HG02759 (cell line): ENCODE measurements around the gene PPBP.
"Not testable (repeated sequence)": the region's sequence is repeated elsewhere in the genome, so short reads cannot be mapped to it uniquely, and the experiment has no call there.

Experiments
- ATAC-seq: cut with Tn5 transposase; IDR thresholded peaks from one replicate; pipeline ENCODE4 v1.9.1; 2021; ENCODE audit warnings: mild to moderate bottlenecking, moderate library complexity; ENCODE audit not compliant: unreplicated experiment

Gene PPBP

GRCh38 chr4:73998040-73999011 lies 10.3 kb upstream of the PPBP start, which contains the start of gene CXCL5:
CXCL5 (minus strand) TSS chr4:73998677; CDS start chr4:73998581, 96 bp downstream.
- no peak for ATAC-seq

- no peak for ATAC-seq
Observed at GRCh38 chr4:73992050-73992449, 4.1 kb upstream of the PPBP start.

- ATAC-seq, result no peak
Observed at GRCh38 chr4:73991742-73992000, 3.7 kb upstream of the PPBP start.

DNA sequence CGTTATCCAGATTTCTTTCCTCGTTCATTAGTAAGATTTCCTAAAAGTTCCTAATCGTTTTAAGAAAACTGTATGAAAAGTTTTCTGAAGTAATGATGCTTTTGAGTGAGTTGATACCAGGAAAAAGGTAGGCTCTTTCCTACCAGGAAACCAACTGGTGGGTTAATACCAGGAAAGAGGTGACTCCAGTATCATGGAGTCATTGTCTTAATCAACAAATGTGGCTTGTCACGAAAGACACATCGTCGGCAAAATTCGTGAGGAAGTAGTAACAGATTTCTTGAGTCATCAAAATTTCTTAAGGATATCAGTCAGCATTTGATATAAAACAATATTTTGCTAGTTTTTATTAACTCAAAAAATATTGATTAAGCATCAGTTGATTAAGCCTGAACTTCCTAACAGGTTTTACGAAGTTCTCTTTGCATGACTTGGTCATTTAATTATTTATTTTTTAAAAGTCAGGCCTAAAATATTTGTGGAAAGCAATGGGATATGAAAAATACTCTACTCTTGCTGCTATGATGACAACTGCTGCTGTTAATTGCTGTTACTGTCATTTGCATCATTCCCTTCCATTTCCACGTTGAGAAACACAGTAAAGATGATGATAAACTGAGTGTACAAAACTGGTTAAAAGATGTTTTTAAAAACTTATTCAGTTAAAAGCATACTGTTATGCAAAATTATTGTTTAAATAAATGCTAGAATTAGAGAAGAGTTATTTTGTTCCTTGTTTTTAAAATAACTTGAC lies 3.2 kb upstream of the PPBP start:
- ATAC-seq, result no peak

DNA sequence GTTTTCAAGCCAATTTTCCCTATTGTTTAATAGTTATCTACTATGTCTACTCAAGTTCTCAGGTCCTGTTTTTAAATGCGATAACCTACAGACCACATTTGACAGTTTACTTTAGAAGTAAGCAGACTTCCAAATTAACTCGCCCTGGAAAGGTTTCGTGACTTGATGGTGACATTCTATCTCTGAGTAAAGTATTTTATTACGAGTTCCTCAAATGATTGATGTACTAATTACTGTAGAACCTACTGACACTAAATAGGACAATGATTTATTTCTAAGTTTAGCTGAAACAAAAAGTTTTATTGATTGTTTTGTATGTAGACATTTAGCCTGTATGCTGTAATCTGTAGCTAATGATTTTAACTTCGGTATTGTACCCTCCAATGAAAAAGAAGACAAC lies 1.9 kb upstream of the PPBP start:
- no peak for ATAC-seq

DNA sequence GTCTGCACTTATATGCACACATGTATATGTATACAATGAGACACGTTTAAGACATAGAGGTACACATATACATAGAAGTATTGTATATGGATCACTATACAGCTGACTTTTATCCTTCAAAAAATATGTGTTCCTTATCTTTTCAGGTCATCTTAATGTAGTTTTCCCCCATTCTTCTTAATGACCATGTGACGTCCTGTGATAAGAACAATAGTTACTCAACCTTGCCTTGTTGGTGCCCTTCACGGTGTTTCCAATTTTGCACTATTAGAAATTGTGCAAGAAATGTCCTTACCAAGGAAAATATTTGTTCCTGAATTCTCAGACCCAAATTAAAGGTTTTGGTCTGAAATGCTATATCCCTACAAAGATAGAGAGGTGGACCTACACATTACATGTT lies 1.0 kb upstream of the PPBP start:
- ATAC-seq, result no peak

GRCh38 chr4:73985528-73985852 lies 2.5 kb downstream of the PPBP start:
- ATAC-seq, result no peak

GRCh38 chr4:73984736-73985527 lies 3.1 kb downstream of the PPBP start:
- ATAC-seq, result no peak

GRCh38 chr4:73981175-73981574 lies 6.8 kb downstream of the PPBP start:
- not testable (repeated sequence) for ATAC-seq

GRCh38 chr4:73979407-73979957 lies 8.5 kb downstream of the PPBP start:
- no peak for ATAC-seq

GRCh38 chr4:73978886-73979285 lies 9.1 kb downstream of the PPBP start:
- ATAC-seq, result no peak

DNA sequence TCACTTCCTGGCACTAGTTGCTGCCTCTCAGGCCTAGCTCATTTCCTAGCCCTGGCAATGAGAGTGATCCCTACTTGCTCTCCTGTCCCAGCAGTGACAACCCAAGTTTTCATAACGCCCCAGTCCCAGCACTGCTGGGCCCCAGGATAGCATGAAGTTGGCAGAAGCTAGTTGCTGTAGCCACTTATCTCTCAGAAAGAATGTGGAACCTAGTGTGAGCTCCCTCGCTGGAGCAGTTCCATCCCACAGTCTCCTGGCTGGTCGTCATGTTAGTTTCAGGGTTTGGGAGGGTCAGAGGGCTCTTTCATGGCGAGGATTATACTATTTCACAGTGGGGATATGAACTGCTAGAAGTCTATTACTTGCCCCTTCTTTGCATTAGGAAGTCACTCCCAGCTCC lies 11.3 kb downstream of the PPBP start:
- ATAC-seq, result no peak

DNA sequence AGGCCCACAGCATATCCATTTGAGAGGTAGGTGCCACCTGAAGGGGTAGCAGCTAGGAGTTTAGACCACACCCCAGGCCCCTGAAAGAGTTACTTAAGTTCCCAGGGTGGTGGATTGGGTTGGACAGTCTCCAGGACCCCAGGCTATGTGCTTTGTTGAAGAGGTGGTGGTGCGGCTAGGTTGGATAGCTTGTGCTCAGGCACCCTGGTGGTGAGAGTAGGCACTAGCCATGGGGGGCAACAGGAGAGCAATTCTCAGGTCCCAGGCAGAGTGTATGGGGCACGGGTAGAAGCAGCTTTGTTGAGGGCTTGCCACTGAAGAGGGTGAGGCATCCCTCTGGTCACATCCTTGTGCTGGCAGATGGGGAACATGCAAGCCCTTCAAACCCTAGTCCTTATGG lies 11.8 kb downstream of the PPBP start:
- ATAC-seq, result no peak

DNA sequence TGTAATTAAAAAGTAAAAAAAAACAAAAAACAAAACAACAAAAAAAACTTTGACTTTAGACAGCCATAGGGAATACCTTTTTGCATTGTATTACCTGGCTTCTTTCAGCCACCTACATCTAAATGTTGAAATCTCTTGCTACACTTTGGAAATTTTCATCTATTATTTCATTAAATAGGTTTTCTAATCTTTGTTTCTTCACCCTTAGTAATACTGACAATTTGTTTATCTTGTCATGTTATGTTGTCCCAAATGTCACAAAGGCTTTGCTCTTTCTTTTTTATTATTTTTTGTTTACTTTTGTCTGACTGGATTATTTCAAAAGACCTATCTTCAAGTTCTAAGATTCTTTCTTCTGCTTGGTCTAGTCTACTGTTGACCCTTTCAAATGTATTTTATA lies 13.6 kb downstream of the PPBP start:
- no peak for ATAC-seq

- no peak for ATAC-seq
Observed at GRCh38 chr4:73970945-73971344, 17.0 kb downstream of the PPBP start.

GRCh38 chr4:73970011-73970410 lies 18.0 kb downstream of the PPBP start:
- no peak for ATAC-seq

- no peak for ATAC-seq
Observed at GRCh38 chr4:73967866-73968265, 20.1 kb downstream of the PPBP start.

- ATAC-seq, result no peak
Observed at GRCh38 chr4:73964862-73965611, 23.0 kb downstream of the PPBP start.

GRCh38 chr4:73962724-73963123 lies 25.3 kb downstream of the PPBP start:
- ATAC-seq, result no peak

GRCh38 chr4:73959041-73959440 lies 28.9 kb downstream of the PPBP start:
- ATAC-seq, result not testable (repeated sequence)

DNA sequence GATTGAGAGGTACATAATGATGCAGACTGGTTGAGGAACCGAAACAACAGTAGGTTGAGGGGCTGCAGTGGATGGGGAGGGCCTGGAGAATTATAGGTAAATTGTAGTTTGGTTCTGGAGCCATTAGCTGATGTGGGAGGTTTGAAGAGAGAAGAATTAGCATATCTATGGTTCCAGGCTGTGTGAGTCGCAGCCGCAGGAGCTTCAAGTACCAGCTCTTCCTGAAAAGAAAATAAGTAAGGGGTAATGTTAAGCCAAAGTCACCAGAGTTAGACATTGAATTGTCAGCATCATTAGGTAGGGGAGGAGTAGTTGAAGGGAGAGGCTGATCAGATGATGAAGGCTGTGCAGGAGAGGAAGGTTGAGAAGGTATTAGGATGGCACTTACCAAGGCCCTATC lies 35.6 kb downstream of the PPBP start:
- no peak for ATAC-seq
